Activated CD4-positive, CD25-positive, alpha-beta regulatory T cell treated with anti-CD3 and anti-CD28 coated beads, Interleukin-2, amount 50 U/mL, for 72 hours (primary cell): ENCODE measurements around the gene ABCD3.

Source experiments
- DNase-seq: peaks from one replicate; pipeline ENCODE4 v3.0.0; 2021

Gene ABCD3

DNA sequence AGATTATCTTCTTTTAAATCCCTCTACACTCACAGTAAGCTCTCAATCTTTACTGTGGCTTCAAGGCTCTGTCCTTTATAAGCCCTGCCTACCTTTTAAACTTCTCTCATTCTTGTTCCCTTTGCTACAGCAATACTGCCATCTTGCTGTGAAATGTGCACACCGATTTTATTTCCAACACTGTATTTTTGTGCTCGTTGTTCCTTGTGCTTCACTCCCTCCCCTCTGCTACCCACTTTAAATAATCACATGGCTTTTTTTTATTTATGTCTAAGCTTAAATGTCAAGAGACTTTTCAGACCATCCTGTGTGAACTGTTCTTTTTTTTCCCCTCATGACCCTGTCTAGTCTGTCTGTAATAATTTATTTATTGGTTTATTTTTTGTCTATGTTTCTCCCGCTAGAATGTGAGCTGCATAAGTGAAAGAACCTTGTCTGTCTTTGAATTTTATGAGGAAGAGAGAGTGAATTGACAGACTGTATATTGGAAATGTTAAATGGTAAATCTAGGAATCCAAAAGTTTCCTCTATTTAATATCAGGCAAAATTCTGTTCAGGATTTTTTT, 45.7 kb downstream of the ABCD3 start:
- DNase-seq = no peak

DNA sequence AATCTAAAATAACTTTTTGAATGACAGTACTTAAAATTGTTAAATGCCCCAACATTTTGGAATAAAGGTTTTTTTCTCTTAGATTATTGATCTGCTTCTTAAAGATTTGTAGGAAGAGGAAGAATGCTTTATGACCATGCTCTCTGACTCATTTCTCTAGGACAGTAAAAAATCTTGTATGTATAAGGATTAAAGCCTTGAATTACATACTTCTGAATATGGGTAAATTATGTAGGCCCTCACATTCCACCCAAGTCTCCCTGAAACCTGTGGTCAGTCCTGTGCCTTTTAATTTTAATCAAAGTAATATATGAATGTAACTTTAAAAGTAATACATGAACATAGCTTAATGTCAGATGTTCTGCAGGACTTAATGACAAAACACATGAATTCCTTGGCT, 50.5 kb downstream of the ABCD3 start:
- DNase-seq = no peak

DNA sequence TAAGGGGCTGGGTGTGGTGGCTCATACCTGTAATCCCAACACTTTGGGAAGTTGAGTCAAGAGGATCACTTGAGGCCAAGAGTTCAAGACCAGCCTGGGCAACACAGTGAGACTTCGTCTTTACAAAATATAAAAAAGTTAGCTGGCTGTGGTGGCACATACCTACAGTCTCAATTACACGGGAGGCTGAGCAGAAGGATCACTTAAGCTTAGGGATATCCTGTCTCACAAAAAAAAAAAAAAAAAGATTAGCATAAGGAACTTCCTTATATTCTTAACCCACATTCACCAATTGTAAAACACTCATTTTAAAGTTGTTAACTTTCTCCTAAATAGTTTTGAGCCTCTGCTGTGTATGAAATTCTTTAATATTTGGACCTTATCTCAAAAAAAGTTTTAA, 53.1 kb downstream of the ABCD3 start:
- no peak for DNase-seq

DNA sequence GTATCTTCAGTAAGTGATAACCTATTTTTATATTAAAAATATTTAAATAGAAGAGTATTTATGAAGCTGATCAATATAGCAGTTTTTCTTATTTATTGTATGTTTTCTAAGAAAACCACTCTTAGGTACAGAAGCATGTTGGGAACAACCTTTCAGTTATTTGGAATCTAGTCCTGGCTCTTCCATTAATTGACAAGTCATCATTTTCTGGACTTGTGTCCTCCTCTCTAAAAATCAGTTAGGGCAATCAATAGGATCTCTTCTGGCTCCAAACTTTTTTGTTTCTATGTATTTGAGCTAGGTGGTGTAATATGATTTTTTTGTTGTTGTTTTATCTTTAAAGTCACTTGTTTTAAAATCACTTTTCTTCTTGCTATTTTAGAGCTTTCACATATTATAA, 57.0 kb downstream of the ABCD3 start:
- DNase-seq = no peak

DNA sequence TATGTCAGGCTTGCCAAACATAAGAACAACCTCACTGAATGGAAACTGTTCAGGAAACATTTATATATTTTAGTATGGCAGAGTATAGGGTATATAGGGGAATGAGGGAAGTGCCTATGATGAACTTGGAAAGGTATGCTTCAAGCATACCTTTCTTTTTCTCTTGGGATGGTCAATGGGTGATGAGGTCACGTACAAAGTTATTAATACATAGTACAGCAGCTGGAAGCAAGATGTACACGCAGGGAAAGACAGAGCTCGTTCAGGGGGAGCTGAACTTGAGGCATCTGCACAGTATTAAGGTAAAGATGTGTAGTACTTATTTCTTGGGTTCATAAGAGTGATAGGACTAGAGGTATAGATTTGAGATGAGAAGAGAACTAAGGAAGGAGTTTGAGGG, 61.5 kb downstream of the ABCD3 start:
- DNase-seq = no peak

DNA sequence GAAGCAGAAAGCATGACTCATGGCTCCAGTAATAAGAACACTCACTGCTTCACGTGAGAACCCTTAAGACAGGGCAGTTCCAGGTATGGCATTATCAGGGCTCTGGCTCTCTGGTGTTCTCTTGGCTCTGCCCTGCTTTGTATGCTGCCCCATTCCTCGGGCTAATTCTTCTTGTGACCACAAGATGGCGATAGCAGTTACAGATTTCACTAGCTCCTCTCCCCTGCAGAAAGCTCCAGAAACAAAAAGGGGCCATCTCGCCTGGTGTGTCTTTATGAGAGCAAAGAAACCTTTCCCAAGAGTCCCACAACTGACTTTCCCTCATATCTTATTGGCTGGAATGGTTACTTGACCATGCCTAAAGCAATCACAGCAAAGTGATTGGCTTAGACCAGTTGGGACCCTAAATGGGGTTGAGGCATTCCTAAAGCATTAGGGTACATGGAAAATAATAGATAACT, 63.3 kb downstream of the ABCD3 start:
- peak; percentile 31 for DNase-seq

DNA sequence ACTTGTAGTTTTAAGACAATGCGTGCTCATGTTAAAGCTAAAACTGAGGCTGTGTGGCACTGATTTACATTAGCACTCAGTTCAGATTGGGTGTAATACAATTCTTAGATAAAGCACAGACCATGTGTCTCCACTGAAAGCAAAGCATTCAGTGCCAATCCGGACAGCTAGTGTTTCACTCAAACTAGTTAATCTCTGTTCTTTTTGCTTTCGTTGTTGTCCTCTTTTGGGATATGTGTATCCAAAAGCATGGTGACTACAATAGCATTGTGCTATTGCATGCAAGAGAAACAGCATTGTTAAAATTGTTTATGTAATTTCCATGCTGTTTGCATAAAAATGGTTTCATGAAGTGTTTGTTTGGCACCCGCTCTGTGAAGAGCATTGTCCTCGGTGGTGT, 68.8 kb downstream of the ABCD3 start:
- DNase-seq = no peak

DNA sequence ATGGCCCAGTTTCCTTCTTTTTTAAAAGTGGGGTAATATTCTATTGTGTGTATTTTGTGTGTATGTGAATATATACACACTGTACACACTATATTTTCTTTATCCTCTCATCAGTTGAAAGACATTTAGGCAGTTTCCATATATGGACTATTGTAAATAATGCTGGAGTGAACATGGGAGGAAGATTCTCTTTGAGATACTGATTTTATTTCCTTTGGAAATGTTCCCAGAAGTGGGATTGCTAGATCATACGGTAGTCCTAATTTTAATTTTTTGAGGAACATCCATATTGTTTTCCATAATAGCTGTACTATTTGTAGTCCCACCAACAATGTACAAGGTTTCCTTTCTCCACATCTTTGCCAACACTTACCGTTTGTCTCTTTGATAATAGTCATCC, 72.4 kb downstream of the ABCD3 start:
- no peak for DNase-seq

DNA sequence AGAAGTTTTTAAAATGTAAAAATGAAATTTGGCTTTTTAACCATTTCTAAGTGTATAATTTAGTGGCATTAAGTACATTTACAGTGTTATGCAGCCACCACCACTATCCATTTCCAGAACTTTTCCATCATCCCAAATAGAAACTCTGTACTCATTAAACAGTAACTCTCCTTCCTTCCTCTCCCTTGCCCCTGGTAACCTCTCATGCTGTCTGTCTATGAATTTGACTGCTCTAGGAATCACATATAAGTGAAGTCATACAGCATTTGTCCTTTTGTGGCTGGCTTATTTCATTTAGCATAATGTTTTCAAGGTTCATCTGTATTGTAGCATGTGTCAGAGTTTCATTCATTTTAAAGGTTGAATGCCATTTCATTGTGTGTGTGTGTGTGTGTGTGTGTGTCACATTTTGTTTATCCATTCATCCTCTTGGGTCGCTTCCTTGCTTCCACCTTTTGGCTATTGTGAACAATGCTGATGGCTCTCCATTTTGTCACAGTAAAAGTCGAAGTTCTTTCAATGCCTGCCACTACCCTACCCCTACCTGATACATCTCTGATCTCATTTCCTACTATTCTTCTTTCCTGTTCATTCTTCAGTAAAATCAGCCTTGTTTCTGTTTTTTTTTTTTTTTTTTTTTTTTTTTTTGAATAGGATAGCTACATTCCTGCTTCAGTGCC, 78.0 kb downstream of the ABCD3 start:
- DNase-seq = no peak

DNA sequence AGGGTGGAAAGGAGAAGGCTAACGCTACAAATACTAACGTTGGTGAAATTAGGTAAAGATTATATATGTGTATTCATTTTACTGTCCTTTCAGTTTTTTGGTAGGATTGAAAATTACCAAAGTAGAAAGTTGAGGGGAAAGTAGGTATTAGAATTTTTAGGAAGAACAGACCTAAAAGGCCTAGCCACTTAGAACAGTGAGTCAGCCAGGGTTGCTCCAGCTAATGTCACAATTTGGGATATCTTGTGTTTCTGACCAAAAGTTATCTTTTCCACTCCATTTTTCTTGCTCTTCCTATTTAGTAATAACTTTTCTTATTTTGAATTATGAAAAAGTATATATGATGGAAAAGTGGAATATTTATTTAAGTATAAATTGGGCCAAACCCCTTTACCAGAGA, 83.2 kb downstream of the ABCD3 start:
- DNase-seq = no peak

DNA sequence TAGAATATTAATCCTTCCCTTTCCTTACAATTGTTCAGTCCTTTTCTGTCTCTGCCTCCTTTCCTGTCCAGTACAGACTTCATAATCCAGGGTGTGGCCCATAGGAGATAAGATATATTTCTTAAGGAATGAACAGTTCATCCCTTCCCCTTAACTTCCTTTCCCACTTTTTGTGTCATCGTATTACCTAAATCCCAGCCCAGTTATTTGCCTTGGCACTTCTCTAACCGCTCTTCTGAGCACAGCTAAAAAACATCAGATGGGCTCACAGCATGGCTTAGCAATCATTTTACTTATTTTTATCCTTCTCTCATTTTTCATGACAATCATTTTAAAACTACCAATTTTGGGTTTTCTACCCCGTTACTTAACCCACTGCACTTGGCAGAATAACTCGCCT, 83.7 kb downstream of the ABCD3 start:
- DNase-seq = no peak

DNA sequence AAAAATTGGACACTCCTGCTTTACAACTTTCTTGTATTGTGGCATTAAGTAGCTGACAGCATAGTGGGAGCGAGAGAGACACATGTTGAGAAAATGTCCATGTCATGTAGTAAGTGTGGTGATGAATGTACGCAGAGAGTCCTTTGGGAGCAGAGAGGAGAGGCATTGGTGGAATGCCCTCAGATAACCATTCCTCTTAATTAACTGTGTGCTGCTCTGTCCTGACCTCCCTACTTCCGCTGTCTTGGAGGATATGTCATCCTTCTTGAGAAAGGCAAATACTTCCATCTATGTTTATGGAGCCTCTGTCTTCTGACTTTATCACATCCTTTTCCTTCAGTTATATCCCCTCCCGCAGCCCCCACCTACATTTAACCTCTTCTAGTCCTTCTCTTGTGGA, 85.0 kb downstream of the ABCD3 start:
- no peak for DNase-seq

DNA sequence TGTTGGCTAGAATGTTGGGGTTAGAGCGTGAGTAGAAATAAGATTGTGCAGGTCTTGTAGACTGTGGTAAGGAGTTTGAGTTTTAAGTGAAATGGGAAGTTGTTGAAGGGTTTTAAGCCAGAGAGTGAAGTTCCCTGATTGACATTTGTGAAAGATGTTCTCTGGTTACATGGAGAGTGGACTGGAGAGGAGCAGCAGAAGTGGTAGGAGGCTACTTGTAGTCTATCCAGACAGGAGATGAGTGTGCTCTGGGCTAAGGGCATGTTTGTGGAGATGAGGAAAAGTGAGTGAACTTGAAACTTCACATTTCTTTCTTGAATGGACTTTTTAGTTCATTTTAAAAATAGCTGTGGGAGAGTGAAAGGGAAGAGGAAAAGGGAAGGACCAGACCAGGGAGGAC, 86.4 kb downstream of the ABCD3 start:
- DNase-seq = no peak

DNA sequence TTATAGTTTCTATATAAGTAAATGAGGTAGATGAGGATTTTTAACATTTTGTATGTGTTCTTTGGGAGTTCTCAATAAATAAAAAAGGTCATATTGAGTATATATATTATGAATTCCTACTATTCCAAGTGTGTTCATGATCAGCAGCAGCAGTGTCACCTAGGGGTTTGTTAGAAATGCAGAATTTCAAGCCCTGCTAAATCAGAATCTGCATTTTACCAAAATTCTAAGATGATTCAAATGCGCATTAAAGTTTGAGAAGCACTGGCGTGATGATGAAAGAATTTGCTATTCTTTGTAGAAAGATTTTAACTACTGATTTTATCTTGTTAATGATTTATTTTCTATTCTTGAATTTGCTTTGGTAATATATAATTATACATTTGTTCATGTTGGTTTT, 94.6 kb downstream of the ABCD3 start:
- no peak for DNase-seq

DNA sequence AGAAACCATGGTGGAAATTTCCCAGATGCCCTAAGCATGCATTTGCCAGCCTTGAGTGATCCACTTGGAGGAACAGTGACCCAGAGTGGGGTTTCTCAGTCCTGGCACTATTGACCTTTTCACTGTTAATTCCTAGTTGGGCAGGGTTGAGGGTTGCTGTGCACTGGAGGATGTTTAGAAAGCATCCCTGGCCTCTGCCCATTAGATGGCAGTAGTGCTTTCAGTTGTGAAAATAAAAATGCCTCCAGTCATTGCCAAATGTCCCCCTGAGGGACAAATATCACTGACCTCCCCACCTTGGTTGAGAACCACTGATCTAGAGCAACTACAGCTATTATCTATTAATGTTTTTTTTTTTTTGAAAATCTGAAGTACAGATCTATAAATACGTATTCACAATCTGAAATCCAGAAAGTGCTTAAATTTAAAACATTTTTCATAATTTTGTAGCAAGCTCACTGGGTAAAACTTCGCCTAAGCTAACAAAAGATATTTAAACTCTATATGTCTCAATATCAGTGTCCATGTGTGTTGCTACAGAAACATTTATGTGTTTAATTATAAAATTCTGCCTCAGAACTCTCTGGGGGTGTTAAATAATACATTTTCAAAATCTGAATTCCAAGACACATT, 96.0 kb downstream of the ABCD3 start:
- DNase-seq = no peak

DNA sequence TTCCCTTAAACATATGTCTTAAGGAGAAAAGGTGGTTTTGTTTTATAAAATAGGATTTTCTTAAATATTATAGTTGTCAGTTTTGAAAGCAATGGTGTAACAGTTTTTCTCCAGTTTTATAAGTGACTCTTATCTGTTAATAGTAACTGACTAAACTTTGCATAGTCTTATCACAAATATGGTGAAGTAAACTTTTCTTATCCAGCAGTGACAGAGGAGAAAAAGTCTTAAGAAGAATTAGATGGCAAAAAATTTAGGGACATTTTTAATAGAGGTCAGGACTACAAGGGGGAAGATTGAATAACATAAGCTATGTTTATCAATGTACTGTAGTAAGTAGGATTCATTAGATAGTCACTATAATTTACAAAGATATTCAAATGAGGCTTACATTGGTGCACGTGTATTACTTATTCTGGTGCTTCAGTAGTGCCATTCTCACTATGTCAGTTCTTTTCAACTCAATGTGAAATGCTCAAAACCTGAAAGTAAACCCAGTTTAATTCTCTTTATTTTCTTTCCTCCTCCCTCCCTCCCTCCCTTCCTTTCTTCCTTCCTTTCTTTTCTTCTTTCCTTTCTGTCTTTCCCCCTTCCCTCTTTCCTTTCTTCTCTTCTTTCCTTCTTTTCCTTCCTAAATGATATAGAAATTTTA, 97.2 kb downstream of the ABCD3 start:
- DNase-seq = no peak

DNA sequence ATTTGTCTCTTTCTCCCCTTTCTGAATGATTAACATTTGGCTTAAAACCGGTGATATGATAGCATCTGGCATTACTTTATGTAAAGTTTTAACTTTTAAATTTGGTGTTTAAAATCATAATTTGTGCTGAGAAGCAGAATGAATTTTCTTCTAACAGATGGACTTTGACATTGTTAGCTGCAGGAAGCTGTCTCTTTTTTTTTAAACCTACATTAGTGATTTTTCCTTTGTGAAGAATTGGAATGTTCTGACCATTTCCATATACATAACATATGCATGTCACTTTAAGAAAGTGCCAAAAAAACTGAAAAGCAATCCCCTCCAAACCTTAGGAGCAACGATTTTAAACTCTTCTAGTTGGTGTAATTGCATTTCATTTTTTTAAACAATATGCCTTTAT, 101.2 kb downstream of the ABCD3 start:
- no peak for DNase-seq

DNA sequence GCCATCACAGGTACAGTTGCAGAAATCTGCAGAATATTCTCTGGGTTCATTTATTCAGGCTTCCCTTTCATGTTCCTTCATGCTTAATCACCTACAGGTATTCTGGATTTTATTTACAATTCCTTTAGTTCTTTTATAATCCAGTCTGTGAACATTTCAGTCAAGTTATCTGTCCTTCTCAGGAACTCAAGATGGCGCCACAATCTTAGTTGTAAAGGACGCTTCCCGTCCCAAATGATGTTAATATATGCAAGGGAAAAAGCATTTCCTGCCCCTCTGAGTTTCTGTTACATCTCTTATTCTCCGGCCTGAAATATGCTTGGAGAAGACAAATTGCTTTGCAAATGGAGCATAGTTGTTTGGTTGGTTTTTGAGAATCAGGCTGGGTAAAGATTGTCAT, 104.1 kb downstream of the ABCD3 start:
- DNase-seq = no peak

DNA sequence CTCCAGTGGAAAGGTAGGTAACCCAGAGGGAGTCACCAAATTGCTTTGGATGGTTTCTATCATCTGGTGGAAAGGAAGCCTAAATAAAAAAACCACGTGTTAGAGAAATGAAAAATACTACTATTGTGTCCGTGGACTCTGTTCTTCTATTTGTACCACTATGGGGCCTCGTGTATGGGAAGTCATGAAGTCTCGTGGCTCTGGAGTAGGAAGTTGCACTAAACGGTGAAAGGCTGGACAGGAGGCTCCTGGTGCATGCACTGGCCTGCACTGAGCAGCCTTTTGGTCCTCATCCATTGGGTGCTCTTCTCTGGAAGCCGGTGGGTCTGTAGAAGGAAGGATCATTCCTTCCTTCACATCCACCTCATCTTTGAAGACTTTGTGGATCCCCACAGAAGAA, 106.3 kb downstream of the ABCD3 start:
- DNase-seq = no peak

DNA sequence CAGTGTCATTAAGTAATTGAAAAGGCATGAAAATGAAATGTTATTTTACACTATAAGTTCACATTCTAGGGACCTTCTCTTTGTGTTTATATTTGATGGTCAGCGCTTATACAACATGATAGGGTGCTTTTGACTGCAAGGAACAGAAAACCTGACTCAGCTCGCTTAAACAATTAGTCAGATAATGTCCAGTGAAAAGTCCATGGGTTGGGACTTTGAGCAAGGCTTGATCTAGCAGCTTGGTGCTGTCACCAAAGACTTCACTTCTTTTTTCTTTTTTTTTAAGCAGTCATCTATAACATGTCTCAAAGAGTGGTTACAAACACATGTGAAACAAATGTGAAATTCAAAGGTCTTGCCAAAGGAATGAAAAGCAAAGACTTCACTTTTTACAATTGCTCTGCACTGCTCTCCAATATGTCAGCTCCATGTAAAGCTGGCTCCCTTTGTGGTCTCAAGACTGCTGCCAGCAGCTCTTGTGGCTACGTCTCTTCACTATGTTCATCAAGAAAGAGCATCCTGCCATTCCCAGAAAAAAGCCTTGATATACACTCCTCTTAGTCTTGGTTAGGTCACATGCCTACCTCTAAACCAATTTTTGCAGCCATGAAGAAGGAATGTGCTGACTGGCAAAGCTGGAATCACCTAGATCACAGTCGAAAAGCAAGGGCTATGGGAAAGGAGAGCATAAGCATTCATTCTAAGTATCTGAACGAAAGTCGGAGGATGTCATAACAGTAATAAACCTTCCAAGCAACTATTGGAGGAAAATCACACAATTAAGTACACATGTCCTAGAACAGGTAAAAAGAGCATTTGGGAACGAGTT, 108.2 kb downstream of the ABCD3 start:
- no peak for DNase-seq

DNA sequence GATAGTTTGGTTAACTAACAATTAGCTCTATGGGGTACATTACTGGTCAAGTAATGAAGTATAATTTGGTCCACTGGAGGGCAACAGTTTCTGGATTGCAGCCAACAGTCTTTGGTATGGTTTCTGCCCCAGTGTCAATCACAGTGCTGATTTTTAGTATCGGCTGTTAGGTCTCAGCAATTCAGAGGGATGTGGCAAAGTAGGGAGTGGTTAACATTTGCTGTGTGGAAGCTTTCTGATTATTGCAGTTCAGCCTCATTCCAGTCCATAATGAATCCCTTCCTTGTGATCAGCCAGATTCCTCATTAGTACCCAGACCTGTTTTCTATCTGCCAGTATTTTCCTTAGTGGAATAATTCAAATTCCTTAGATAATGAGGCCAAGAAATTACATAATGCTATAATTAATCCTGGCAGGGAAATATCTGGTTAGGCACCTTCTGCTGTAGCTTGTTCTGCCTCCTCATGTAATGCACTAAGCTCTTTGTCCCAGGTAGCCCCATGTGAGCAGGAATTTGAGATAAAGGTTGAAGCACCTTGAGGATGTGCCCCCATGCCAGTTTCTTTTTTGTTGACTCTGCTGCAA, 109.3 kb downstream of the ABCD3 start:
- DNase-seq = no peak

DNA sequence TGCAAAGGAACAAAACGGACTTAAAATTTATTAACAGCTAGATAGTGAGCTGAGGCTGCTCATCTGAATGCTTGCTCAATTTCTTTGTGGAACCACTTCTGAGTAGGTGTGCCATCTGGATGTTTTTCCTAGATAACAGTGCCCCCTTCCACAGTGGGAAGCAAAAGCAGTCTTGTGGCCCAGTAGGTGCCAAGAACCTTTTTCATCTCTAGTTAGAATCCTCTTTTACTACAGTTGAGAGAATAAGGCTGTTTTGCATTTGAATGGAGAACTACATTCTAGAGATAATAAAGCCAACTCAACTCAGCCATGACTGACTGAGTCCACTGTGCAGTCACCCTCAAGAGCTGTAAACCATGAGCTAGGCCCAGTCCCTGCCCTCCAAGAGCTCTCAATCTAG, 110.1 kb downstream of the ABCD3 start:
- DNase-seq = no peak

DNA sequence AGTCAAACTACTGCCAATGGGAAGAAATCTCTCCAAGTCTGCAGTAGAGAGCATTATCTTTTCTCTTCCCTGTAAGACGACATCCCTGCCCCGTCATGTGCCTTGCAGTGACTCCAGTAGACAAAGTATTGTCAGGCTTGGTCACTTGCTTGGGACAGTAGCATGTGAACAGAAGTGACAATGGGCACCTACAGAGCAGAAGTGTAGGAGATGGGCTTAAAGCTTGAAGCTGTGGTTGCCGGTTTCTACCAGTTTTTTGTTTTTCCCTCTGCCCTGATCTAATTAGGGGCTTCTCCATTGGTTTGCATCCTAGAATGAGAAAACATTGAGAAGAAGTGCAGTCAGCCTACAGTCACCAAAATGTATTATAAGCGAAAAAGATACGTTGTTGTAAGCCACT, 110.6 kb downstream of the ABCD3 start:
- DNase-seq = no peak
